K562 (cell line): ENCODE data around the gene KMT2C. TPM values are rescaled to one million over a fixed set of nuclear protein-coding genes. Genes with fewer than 3 reads are reported as not detected.

Experiments used
- ATAC-seq: fragments of 200-7000 bp; cut with Tn5 transposase; 3 replicates; pipeline ENCODE4 v1.9.1; 2020; ENCODE audit warnings: moderate library complexity
- BruUV-seq: library from RNA; stranded (reverse); fragments of 400-500 nt; replicated peaks from 2 replicates; lab custom pipeline; 2021; lab: Mats Ljungman, UMichigan
- CTCF ChIA-PET: fragments of 300-600 bp; formaldehyde crosslinking; extraction: SDS; loops from one replicate; lab custom pipeline; 2021; ENCODE audit warnings: low intra/inter-chr PET ratio; lab: Yijun Ruan, JAX
- POLR2A ChIA-PET: fragments of 300-600, 350-650 bp; sonication (Branson Sonifier 250); formaldehyde crosslinking; extraction: SDS; loops from one replicate; lab custom pipeline; 2021; ENCODE audit warnings: antibody characterized with exemption, inconsistent platforms; lab: Yijun Ruan, JAX
- DNase-seq, 4 experiments: peaks; one replicate each; pipeline versions ENCODE4 v3.0.0 to v3.0.0-alpha.2; 2011 to 2018; ENCODE audit warnings: low spot score in 3 of 4, mixed read lengths in 3 of 4; ENCODE audit errors: extremely low read depth in 1 of 4
- FAIRE-seq: peaks from 2 replicates; lab custom pipeline; 2011; peaks lifted over from hg19 to GRCh38; lab: Jason Lieb, UNC
- H2AFZ ChIP-seq: 2 replicates; pipeline ENCODE4 v1.6.0; 2011; ENCODE audit warnings: low read depth, low read length, control low read depth, inconsistent platforms
- H3K27ac ChIP-seq: fragments of 200-600 bp; 3 replicates; pipeline ENCODE4 v1.8.0; 2011; ENCODE audit warnings: low read depth, mild to moderate bottlenecking, control low read depth, inconsistent platforms, low read length, moderate library complexity, mixed read lengths; ENCODE audit errors: extremely low read depth
- H3K27me3 ChIP-seq, 2 experiments: fragments of 300-600 bp in 1 of 2; 2 replicates in 1 of 2; 3 replicates in 1 of 2; pipeline versions ENCODE4 v1.6.0 to v1.8.0; 2011; ENCODE audit warnings: inconsistent platforms in 2 of 2, low read length in 2 of 2, mild to moderate bottlenecking in 1 of 2, mixed read lengths in 1 of 2, moderate library complexity in 1 of 2; ENCODE audit not compliant: control insufficient read depth in 2 of 2, insufficient read depth in 2 of 2
- H3K36me3 ChIP-seq: fragments of 300-600 bp; 3 replicates; pipeline ENCODE4 v1.8.0; 2011; ENCODE audit warnings: mild to moderate bottlenecking, low read length, inconsistent platforms; ENCODE audit not compliant: control insufficient read depth, insufficient read depth
- H3K4me1 ChIP-seq, 2 experiments: fragments of 200-600 bp in 1 of 2; replicated peaks in 1 of 2; 2 replicates in 1 of 2; 3 replicates in 1 of 2; pipeline versions ENCODE4 v1.5.1 to v1.8.0; 2011; ENCODE audit warnings: inconsistent platforms in 2 of 2, low read length in 2 of 2, mild to moderate bottlenecking in 1 of 2, mixed read lengths in 1 of 2, moderate library complexity in 1 of 2; ENCODE audit not compliant: control insufficient read depth in 2 of 2, insufficient read depth in 2 of 2
- H3K4me2 ChIP-seq: 2 replicates; pipeline ENCODE4 v1.6.1; 2011; ENCODE audit warnings: low read length, control low read depth, inconsistent platforms, mixed read lengths; ENCODE audit not compliant: insufficient read depth
- H3K4me3 ChIP-seq: fragments of 200-600 bp; sonication (generic), shearing (Covaris generic); 2 replicates; pipeline ENCODE4 v1.5.1; 2016; ENCODE audit warnings: control low read depth, inconsistent platforms
- H3K79me2 ChIP-seq: fragments of 200-600 bp; 3 replicates; pipeline ENCODE4 v1.8.0; 2011; ENCODE audit warnings: low read length, inconsistent platforms; ENCODE audit not compliant: control insufficient read depth, insufficient read depth
- H3K9ac ChIP-seq, 2 experiments: 2 replicates each; pipeline versions ENCODE4 v1.6.0 to v1.6.1; 2011; ENCODE audit warnings: low read depth in 2 of 2, low read length in 2 of 2, control low read depth in 1 of 2, inconsistent platforms in 1 of 2, mild to moderate bottlenecking in 1 of 2, mixed read lengths in 1 of 2; ENCODE audit not compliant: insufficient read depth in 1 of 2
- H3K9me1 ChIP-seq: one replicate; pipeline ENCODE4 v1.6.0; 2011; ENCODE audit warnings: inconsistent platforms, mild to moderate bottlenecking, low read length, moderate library complexity; ENCODE audit not compliant: control insufficient read depth, insufficient read depth
- H3K9me3 ChIP-seq: replicated peaks from 2 replicates; pipeline ENCODE4 v1.5.1; 2011; ENCODE audit warnings: low read depth, low read length, inconsistent platforms; ENCODE audit not compliant: control insufficient read depth, insufficient read depth
- H4K20me1 ChIP-seq: replicated peaks from 2 replicates; pipeline ENCODE4 v1.6.1; 2011; ENCODE audit warnings: low read length, inconsistent platforms, mixed read lengths; ENCODE audit not compliant: control insufficient read depth, insufficient read depth
- RBM25 ChIP-seq: fragments of 200-400 bp; formaldehyde crosslinking; IDR thresholded peaks from 2 replicates; pipeline ENCODE4 v1.6.1; 2018; ENCODE audit warnings: low read length, low read depth, moderate library complexity; ENCODE audit not compliant: severe bottlenecking
- ZNF316 ChIP-seq: fragments of 450-650 bp; IDR thresholded peaks from 2 replicates; pipeline ENCODE4 v1.6.1; 2016
- WGBS: fragments of 100-300 bp; shearing (Covaris generic); methylation state at CpG from one replicate; pipeline ENCODE4 v1.1.6; 2016; ENCODE audit warnings: low coverage, mixed read lengths; ENCODE audit not compliant: insufficient coverage; ENCODE audit errors: missing lambda C conversion rate; 5-methylcytosine and 5-hydroxymethylcytosine counted together
- in situ Hi-C: fragments of 300-500 bp; cut with MboI; formaldehyde crosslinking; loops from 4 replicates; pipeline ENCODE4 v1.15.0; 2018; ENCODE audit warnings: inconsistent platforms, mixed read lengths
- intact Hi-C: fragments of 100-400 bp; cut with micrococcal nuclease; formaldehyde crosslinking; loops from 2 replicates; pipeline ENCODE4 v1.14.2; 2022
- polyA plus RNA-seq, 8 experiments: library from polyadenylated mRNA; depleted of rRNA in 4 of 8; stranded (reverse) in 5 of 8; unstranded in 3 of 8; fragments of >200 nt; fragmentation: Nextera tagmentation in 2 of 8; fragmentation: Illumina TruSeq in 1 of 8; extraction: Ambion mirVana in 2 of 8; extraction: Trizol in 1 of 8; gene quantifications; 2 replicates each; pipeline versions ENCODE4 v1.2.1 to v1.2.3, GENCODE V29; 2011 to 2014; ENCODE audit warnings: inconsistent platforms in 1 of 8, missing spikeins in 1 of 8
- total RNA-seq, 7 experiments: library from RNA; depleted of rRNA in 6 of 7; stranded (reverse); fragments of >200 nt in 6 of 7; fragmentation: Illumina TruSeq in 2 of 7; extraction: Trizol in 2 of 7; gene quantifications; 2 replicates each; pipeline versions ENCODE4 v1.2.1 to v1.2.3, GENCODE V29; 2011 to 2021; ENCODE audit warnings: low replicate concordance in 1 of 7
- TF ChIP-seq, protein P1 (sequence below): fragments of 250-450 bp; sonication (Bioruptor Pico); IDR thresholded peaks from 2 replicates; pipeline ENCODE4 v1.4.0; 2020; ENCODE audit warnings: mild to moderate bottlenecking

KMT2C gene
- total and polyA plus RNA-seq, 9 of the 15 experiments (the other 6 are each of a cell fraction or from before 2014, with no cell fraction given): 4.9 to 67.8 (median 27.1) TPM

DNA sequence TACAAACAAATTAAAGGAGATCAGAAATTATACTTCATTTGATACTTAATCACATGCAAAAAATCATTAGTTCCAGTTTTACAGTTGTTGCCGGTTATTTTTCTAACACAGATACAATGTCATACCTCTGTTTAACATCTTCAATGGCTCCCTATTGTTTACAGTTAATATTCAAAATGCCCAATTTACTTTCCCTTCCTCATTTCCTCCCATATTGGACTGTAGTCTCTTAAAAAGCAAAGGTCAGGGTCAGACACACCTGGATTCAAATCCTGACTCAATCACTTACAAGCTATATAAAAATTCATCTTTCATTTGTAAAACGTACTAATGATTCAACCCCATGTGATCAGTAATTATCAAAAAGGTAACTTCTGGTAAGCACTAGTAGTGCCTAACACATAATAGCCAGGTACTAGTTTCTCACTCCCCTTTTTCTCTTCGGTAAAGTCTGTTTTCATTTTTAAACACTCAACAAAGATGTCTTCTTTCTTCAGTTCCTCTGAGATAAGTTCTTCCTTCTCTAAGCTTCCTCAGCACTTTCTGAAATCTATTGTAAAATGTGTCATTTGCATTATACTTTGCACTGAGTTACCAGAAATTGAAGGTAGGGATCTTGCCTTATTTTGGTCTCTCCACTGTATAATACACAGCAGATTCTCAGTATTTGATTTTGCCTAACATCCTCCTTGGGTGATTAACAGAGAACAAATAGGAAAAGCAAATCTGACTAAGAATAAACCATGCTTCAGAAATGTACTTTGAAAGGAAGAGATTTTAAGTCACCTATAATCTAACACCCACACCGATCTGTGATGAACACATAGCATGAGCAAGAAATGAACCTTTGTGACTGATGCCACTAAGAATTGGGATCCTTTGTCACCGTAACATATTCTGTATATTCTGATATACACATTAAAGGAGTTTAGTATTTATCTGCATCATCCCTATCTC, 16.1 kb downstream of the KMT2C start:
- intact Hi-C loops (no loop called here), in situ Hi-C loops (no loop called here)
- 86% methylated on average over 5 of the region's 5 CpGs for WGBS
- ChIA-PET POLR2A (interaction anchor here (1.3 kb wide), 1 partner anchor 13 kb away, joined by 3 read pairs; no protein-coding TSS in a partner anchor), CTCF (interaction anchor here (0.8 kb wide), 1 partner anchor 9 kb away, joined by 3 read pairs; no protein-coding TSS in a partner anchor)
- FAIRE-seq (no peak), ATAC-seq (no peak), DNase-seq (peak in 2 of 4 experiments; percentile 5)
- Histone ChIP-seq H3K27ac (no peak overlapping the region), H3K4me3 (no peak overlapping the region), H3K79me2 (peaks cover 98% of the 10 kb centered on the region), H3K9me1 (no peaks in the 10 kb centered on the region), H3K9me3 (peaks cover 11% of the 10 kb centered on the region), H3K9ac (no peak overlapping the region), H3K4me1 (peaks cover 6 to 8% of the 10 kb centered on the region in 2 experiments; a peak in 4 of 5 replicates), H3K36me3 (peaks cover 8% of the 10 kb centered on the region; the same call in 1 of the 3 replicates), H3K4me2 (no peak overlapping the region), H2AFZ (no peak overlapping the region), H4K20me1 (peaks cover 5% of the 10 kb centered on the region; the same call in 1 of the 2 replicates), H3K27me3 (no peaks in the 10 kb centered on the region)
- peak; percentile 10; the same call in 1 of the 2 replicates for TF ChIP-seq ZNF316
- peak; percentile 72 for TF ChIP-seq RBM25
- TF ChIP-seq, protein P1, sequence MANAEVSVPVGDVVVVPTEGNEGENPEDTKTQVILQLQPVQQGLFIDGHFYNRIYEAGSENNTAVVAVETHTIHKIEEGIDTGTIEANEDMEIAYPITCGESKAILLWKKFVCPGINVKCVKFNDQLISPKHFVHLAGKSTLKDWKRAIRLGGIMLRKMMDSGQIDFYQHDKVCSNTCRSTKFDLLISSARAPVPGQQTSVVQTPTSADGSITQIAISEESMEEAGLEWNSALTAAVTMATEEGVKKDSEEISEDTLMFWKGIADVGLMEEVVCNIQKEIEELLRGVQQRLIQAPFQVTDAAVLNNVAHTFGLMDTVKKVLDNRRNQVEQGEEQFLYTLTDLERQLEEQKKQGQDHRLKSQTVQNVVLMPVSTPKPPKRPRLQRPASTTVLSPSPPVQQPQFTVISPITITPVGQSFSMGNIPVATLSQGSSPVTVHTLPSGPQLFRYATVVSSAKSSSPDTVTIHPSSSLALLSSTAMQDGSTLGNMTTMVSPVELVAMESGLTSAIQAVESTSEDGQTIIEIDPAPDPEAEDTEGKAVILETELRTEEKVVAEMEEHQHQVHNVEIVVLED (CRISPR knock-in tag): no peak
- BruUV-seq: TSS peak; percentile 5
